GM23338 (cell line): Measurements from ENCODE around the gene PTPRA. TPM values are rescaled to one million over a fixed set of nuclear protein-coding genes. Genes with fewer than 3 reads are reported as not detected.

Experiments used
- ATAC-seq: fragments of 200-7000 bp; cut with Tn5 transposase; 3 replicates; pipeline ENCODE4 v1.9.1; 2020
- DNase-seq: peaks from one replicate; pipeline ENCODE4 v3.0.0-alpha.2; 2015; ENCODE audit warnings: low spot score
- H2AFZ ChIP-seq: fragments of 200-600 bp; sonication (generic); 2 replicates; pipeline ENCODE4 v1.8.0; 2016; ENCODE audit warnings: antibody characterized with exemption, mild to moderate bottlenecking, moderate library complexity
- H3F3A ChIP-seq: fragments of 200-600 bp; sonication (generic); replicated peaks from 2 replicates; pipeline ENCODE4 v1.8.0; 2017; ENCODE audit warnings: antibody characterized with exemption, mixed run types, low read depth
- H3K27ac ChIP-seq: fragments of 200-600 bp; sonication (generic); 2 replicates; pipeline ENCODE4 v1.6.1; 2016; ENCODE audit warnings: low read depth
- H3K27me3 ChIP-seq: fragments of 200-600 bp; sonication (generic); 2 replicates; pipeline ENCODE4 v1.8.0; 2016; ENCODE audit warnings: mild to moderate bottlenecking, mixed run types, moderate library complexity; ENCODE audit not compliant: insufficient read depth
- H3K36me3 ChIP-seq: fragments of 200-600 bp; sonication (generic); 2 replicates; pipeline ENCODE4 v1.8.0; 2016; ENCODE audit warnings: mild to moderate bottlenecking; ENCODE audit not compliant: insufficient read depth
- H3K4me1 ChIP-seq: fragments of 200-600 bp; sonication (generic); 2 replicates; pipeline ENCODE4 v1.8.0; 2016; ENCODE audit warnings: mild to moderate bottlenecking, moderate library complexity; ENCODE audit not compliant: insufficient read depth
- H3K4me2 ChIP-seq: fragments of 200-600 bp; sonication (generic); 2 replicates; pipeline ENCODE4 v1.7.1; 2017; ENCODE audit warnings: mixed run types
- H3K4me3 ChIP-seq: fragments of 200-600 bp; sonication (generic); 2 replicates; pipeline ENCODE4 v1.6.1; 2016; ENCODE audit warnings: mixed run types
- H3K79me2 ChIP-seq: fragments of 200-600 bp; sonication (generic); replicated peaks from 2 replicates; pipeline ENCODE4 v1.8.0; 2017; ENCODE audit warnings: mild to moderate bottlenecking; ENCODE audit not compliant: insufficient read depth
- H3K9me2 ChIP-seq: fragments of 200-600 bp; sonication (generic); 2 replicates; pipeline ENCODE4 v1.8.0; 2017; ENCODE audit not compliant: insufficient read depth
- H4K20me1 ChIP-seq: fragments of 200-600 bp; sonication (generic); replicated peaks from 2 replicates; pipeline ENCODE4 v1.8.0; 2017; ENCODE audit warnings: mild to moderate bottlenecking; ENCODE audit not compliant: insufficient read depth
- H3K27ac Mint-ChIP-seq: 2 replicates; pipeline ENCODE4 v1.8.0; 2020; ENCODE audit warnings: inconsistent platforms, mild to moderate bottlenecking, moderate library complexity, mixed read lengths
- H3K27me3 Mint-ChIP-seq: 3 replicates; pipeline ENCODE4 v1.8.0; 2022; ENCODE audit warnings: low read depth, mild to moderate bottlenecking, moderate library complexity, mixed read lengths, inconsistent platforms; ENCODE audit not compliant: insufficient read depth, poor library complexity
- H3K36me3 Mint-ChIP-seq: 3 replicates; pipeline ENCODE4 v1.8.0; 2021; ENCODE audit warnings: low read depth, mild to moderate bottlenecking, inconsistent platforms, moderate library complexity, mixed read lengths
- H3K4me1 Mint-ChIP-seq: 3 replicates; pipeline ENCODE4 v1.8.0; 2020; ENCODE audit warnings: mild to moderate bottlenecking, inconsistent platforms, mixed read lengths
- H3K4me3 Mint-ChIP-seq: 3 replicates; pipeline ENCODE4 v1.8.0; 2021; ENCODE audit warnings: moderate library complexity, mild to moderate bottlenecking, inconsistent platforms, mixed read lengths
- H3K9me3 Mint-ChIP-seq: 3 replicates; pipeline ENCODE4 v1.8.0; 2020; ENCODE audit warnings: moderate library complexity, mild to moderate bottlenecking, inconsistent platforms, mixed read lengths
- CREB1 ChIP-seq: fragments of 250-450 bp; sonication (Bioruptor Pico); IDR thresholded peaks from 2 replicates; pipeline ENCODE4 v1.5.0; 2020; ENCODE audit warnings: low read depth, mild to moderate bottlenecking, moderate library complexity
- EZH2 ChIP-seq: fragments of 200-600 bp; sonication (generic); IDR thresholded peaks from one replicate; pipeline ENCODE4 v1.8.0; 2017; ENCODE audit warnings: antibody characterized with exemption, mild to moderate bottlenecking, low read depth; ENCODE audit not compliant: unreplicated experiment
- EZH2phosphoT487 ChIP-seq: fragments of 200-600 bp; sonication (generic); IDR thresholded peaks from one replicate; pipeline ENCODE4 v1.8.1; 2018; ENCODE audit warnings: antibody characterized with exemption; ENCODE audit not compliant: unreplicated experiment
- JUNB ChIP-seq: IDR thresholded peaks from one replicate; pipeline ENCODE4 v1.6.1; 2016; ENCODE audit warnings: antibody characterized with exemption; ENCODE audit not compliant: unreplicated experiment
- NANOG ChIP-seq: IDR thresholded peaks from 2 replicates; pipeline ENCODE4 v1.6.1; 2016; ENCODE audit warnings: antibody characterized with exemption, borderline replicate concordance
- POLR2AphosphoS5 ChIP-seq: IDR thresholded peaks from 2 replicates; pipeline ENCODE4 v1.6.1; 2016; ENCODE audit warnings: antibody characterized with exemption, low read depth
- ZNF114 ChIP-seq: fragments of 250-450 bp; sonication (Bioruptor Pico); IDR thresholded peaks from 2 replicates; pipeline ENCODE4 v1.5.0; 2020; ENCODE audit warnings: mild to moderate bottlenecking, moderate library complexity
- ZNF331 ChIP-seq: fragments of 250-450 bp; sonication (Bioruptor Pico); IDR thresholded peaks from 2 replicates; pipeline ENCODE4 v1.5.0; 2020; ENCODE audit warnings: low read depth, mild to moderate bottlenecking, moderate library complexity
- polyA plus RNA-seq: library from polyadenylated mRNA; unstranded; fragments of >200 nt; fragmentation: Nextera tagmentation; extraction: Ambion mirVana; gene quantifications from 2 replicates; pipeline ENCODE4 v1.2.1, GENCODE V29; 2016
- total RNA-seq: library from RNA; depleted of rRNA; stranded (reverse); fragments of >200 nt; shearing (Covaris generic); gene quantifications from 2 replicates; pipeline ENCODE4 v1.2.3, GENCODE V29; 2014
- TF ChIP-seq, protein P1 (sequence below): IDR thresholded peaks from 2 replicates; pipeline ENCODE4 v1.6.1; 2016; ENCODE audit warnings: antibody characterized with exemption
- TF ChIP-seq, protein P2 (sequence below), 2 experiments: fragments of 200-600 bp in 1 of 2; sonication (generic) in 1 of 2; conservative IDR thresholded peaks; 2 replicates each; pipeline versions ENCODE4 v1.5.1 to v1.6.1; 2016 to 2017; ENCODE audit warnings: antibody characterized with exemption in 2 of 2, low read depth in 2 of 2, mild to moderate bottlenecking in 2 of 2, moderate library complexity in 1 of 2
- TF ChIP-seq, protein P3 (sequence below): IDR thresholded peaks from one replicate; pipeline ENCODE4 v1.6.1; 2018; ENCODE audit warnings: antibody characterized with exemption; ENCODE audit not compliant: unreplicated experiment

The PTPRA gene
- total and polyA plus RNA-seq, 2 experiments from 2014 or later: 37.8 to 39.3 TPM

DNA sequence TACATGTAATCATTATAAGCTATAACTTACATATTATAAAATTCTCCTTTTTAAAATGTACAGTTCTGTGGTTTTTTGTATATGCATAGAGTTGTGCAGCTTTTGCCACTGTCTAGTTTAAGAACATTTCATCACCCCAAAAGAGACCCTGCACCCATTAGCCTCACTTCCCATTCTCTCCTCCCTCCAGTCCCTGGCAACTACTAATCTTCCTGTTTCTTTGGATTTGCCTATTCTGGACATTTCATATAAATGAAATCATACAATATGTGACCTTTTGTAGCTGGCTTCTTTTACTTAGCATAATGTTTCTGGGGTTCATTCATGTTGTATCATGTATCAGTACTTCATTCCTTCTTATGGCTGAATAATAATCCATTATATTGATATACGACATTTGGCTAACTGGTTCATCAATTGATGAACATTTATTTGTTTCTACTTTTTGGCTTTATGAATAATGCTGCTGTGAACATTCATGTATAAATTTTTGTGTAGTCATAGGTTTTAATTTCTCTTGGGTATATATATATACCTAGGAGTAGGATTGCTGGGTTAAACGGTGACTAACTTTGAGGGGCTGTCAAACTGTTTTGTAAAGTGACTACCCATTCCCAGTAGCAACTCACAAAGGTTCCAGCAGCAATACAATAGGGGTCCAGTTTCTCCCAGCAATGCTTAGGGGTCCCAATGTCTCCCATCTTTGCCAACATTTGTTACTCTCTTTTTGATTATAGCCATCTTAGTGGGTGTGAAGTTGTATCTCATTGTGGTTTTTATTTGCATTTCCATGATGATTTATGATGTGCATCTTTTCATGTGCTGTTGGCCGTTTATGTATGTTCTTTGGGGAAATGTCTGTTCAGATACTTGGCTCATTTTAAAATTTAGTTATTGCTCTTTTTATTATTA is 10.7 kb downstream of the PTPRA start (continued):
- TF ChIP-seq, protein P1, sequence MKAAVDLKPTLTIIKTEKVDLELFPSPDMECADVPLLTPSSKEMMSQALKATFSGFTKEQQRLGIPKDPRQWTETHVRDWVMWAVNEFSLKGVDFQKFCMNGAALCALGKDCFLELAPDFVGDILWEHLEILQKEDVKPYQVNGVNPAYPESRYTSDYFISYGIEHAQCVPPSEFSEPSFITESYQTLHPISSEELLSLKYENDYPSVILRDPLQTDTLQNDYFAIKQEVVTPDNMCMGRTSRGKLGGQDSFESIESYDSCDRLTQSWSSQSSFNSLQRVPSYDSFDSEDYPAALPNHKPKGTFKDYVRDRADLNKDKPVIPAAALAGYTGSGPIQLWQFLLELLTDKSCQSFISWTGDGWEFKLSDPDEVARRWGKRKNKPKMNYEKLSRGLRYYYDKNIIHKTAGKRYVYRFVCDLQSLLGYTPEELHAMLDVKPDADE: no peak
- TF ChIP-seq, protein P2, sequence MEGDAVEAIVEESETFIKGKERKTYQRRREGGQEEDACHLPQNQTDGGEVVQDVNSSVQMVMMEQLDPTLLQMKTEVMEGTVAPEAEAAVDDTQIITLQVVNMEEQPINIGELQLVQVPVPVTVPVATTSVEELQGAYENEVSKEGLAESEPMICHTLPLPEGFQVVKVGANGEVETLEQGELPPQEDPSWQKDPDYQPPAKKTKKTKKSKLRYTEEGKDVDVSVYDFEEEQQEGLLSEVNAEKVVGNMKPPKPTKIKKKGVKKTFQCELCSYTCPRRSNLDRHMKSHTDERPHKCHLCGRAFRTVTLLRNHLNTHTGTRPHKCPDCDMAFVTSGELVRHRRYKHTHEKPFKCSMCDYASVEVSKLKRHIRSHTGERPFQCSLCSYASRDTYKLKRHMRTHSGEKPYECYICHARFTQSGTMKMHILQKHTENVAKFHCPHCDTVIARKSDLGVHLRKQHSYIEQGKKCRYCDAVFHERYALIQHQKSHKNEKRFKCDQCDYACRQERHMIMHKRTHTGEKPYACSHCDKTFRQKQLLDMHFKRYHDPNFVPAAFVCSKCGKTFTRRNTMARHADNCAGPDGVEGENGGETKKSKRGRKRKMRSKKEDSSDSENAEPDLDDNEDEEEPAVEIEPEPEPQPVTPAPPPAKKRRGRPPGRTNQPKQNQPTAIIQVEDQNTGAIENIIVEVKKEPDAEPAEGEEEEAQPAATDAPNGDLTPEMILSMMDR (conservative IDR thresholded peaks at IDR 0.05; ENCODE audit: low read depth in 2 of 2): no peak

DNA sequence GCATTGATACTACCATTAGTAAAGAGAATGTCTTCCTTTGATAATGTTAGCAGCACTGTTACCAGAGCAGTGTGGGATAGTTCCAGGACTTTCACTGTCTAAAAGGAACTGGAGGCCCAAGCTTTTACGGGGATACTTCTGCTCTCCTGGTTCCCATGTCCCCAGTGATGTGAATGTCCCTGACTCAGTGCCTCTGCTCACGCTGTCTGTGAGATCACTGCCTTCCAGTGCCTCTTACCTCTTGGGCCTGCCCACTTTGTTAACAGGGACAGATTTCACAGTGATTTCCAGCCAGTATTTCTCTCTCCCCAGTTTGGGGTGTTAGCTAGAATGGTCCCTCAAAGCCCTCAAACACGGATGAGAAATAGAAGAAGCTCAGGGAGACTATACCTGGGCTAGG is 14.4 kb downstream of the PTPRA start:
- peaks cover 36% of the 10 kb centered on the region for H4K20me1 ChIP-seq
- Mint-ChIP-seq H3K4me1 (no peaks in the 10 kb centered on the region; the same call in 1 of the 3 replicates), H3K36me3 (no peaks in the 10 kb centered on the region), H3K4me3 (no peak overlapping the region), H3K27me3 (peaks cover 1% of the 10 kb centered on the region), H3K9me3 (no peaks in the 10 kb centered on the region), H3K27ac (no peak overlapping the region)
- ATAC-seq (no peak), DNase-seq (no peak)
- H3K4me3 ChIP-seq: no peak overlapping the region
- no peaks in the 10 kb centered on the region for H3K9me2 ChIP-seq
- no peak overlapping the region for H2AFZ ChIP-seq
- H3K4me1 ChIP-seq: peaks cover 1% of the 10 kb centered on the region; the same call in 1 of the 2 replicates
- no peaks in the 10 kb centered on the region for H3F3A ChIP-seq
- H3K27ac ChIP-seq: no peak overlapping the region
- no peaks in the 10 kb centered on the region for H3K27me3 ChIP-seq
- H3K4me2 ChIP-seq: no peak overlapping the region
- H3K36me3 ChIP-seq: no peaks in the 10 kb centered on the region
- peaks cover 97% of the 10 kb centered on the region for H3K79me2 ChIP-seq
- no peak for TF ChIP-seq EZH2
- no peak for TF ChIP-seq NANOG
- TF ChIP-seq POLR2AphosphoS5: no peak
- no peak for TF ChIP-seq ZNF331 (CRISPR knock-in tag)
- TF ChIP-seq JUNB: no peak
- TF ChIP-seq EZH2phosphoT487: no peak
- TF ChIP-seq, protein P3, sequence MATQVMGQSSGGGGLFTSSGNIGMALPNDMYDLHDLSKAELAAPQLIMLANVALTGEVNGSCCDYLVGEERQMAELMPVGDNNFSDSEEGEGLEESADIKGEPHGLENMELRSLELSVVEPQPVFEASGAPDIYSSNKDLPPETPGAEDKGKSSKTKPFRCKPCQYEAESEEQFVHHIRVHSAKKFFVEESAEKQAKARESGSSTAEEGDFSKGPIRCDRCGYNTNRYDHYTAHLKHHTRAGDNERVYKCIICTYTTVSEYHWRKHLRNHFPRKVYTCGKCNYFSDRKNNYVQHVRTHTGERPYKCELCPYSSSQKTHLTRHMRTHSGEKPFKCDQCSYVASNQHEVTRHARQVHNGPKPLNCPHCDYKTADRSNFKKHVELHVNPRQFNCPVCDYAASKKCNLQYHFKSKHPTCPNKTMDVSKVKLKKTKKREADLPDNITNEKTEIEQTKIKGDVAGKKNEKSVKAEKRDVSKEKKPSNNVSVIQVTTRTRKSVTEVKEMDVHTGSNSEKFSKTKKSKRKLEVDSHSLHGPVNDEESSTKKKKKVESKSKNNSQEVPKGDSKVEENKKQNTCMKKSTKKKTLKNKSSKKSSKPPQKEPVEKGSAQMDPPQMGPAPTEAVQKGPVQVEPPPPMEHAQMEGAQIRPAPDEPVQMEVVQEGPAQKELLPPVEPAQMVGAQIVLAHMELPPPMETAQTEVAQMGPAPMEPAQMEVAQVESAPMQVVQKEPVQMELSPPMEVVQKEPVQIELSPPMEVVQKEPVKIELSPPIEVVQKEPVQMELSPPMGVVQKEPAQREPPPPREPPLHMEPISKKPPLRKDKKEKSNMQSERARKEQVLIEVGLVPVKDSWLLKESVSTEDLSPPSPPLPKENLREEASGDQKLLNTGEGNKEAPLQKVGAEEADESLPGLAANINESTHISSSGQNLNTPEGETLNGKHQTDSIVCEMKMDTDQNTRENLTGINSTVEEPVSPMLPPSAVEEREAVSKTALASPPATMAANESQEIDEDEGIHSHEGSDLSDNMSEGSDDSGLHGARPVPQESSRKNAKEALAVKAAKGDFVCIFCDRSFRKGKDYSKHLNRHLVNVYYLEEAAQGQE: no peak
- TF ChIP-seq, protein P1: no peak
- no peak for TF ChIP-seq ZNF114 (CRISPR knock-in tag)
- TF ChIP-seq CREB1 (CRISPR knock-in tag): no peak
